Kidney tubule cell (primary cell): ENCODE measurements around the gene INTS1.
"Not testable (repeated sequence)": the region's sequence is repeated elsewhere in the genome, so short reads cannot be mapped to it uniquely, and the experiment has no call there.

Experiments used
- DNase-seq: peaks from one replicate; pipeline ENCODE4 v3.0.0-alpha.2; 2018; ENCODE audit warnings: low spot score

The INTS1 gene

GRCh38 chr7:1446620-1447032 lies 57.6 kb downstream of the INTS1 start:
- no peak for DNase-seq

GRCh38 chr7:1446026-1446425 lies 58.2 kb downstream of the INTS1 start:
- DNase-seq = not testable (repeated sequence)

DNA sequence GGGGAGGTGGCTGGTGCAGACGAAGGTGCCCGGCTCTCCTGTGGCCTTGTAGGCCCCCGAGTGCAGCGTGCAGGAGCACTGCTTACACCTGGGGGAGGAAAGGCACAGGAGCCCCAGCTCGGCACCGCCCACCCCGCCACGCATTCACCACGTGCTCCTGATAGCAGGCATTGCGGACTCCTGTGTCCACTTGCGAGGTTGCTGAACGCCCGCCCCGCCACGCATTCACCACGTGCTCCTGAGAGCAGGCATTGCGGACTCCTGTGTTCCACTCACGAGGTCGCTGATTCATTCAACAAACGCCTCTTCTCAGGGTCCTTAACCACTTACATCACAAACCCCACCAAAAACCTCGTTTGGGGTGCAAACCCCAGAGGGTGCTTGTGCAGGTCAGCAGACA lies 58.8 kb downstream of the INTS1 start:
- DNase-seq = no peak

GRCh38 chr7:1444925-1445322 lies 59.3 kb downstream of the INTS1 start:
- DNase-seq = no peak

DNA sequence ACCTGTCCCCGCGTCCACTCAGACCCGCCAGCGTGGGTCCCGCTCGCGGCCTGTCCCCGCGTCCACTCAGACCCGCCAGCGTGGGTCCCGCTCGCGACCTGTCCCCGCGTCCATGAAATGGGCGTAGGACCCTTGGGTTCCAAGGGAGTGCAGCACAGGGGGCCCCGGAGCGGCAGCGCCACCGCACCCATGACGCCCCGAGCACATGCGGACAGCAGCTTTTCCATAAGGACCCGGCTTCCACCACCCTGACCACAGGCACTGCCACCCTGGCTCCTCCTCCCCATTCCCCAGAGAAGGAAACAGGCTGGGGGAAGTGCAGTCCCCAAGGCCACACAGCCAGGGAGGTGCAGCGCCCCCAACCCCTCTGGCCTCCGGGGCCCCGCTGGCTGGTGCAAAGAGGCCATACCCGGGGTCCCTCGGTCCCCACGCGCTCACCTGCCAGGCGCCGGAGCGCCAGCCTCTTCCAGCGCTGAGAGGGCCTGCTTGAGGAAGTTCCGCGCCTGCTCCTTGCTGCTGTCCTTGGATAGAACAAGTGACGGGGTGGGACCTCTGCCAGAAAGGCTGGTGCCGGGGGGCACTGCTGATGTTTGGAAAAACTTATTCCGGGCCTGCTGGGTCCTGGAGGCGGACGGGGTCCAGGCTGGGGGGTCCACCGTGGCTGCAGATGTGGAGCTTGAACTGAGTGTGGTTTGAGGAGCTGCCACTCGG lies 59.8 kb downstream of the INTS1 start:
- DNase-seq = no peak

DNA sequence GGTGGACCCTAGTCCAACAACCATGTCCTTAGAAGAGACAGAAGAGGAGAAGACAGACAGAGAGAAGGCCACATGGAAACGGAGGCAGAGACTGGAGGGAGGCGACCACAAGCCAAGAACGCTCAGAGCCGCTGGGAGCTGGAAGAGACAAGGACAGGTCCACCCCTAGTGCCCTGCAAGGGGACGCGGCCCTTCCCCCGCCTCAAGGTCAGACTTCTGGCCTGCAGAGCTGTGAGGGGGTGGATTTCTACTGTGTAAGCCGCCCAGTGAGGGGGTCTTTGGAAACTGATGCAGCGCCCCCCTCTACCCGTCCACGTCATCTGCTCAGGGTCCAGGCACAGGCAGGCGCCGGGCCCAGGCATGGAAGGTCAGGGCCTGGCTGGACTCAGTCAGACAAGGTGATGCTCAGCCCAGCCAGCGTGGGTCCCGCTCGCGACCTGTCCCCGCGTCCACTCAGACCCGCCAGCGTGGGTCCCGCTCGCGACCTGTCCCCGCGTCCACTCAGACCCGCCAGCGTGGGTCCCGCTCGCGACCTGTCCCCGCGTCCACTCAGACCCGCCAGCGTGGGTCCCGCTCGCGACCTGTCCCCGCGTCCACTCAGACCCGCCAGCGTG lies 60.5 kb downstream of the INTS1 start:
- not testable (repeated sequence) for DNase-seq

DNA sequence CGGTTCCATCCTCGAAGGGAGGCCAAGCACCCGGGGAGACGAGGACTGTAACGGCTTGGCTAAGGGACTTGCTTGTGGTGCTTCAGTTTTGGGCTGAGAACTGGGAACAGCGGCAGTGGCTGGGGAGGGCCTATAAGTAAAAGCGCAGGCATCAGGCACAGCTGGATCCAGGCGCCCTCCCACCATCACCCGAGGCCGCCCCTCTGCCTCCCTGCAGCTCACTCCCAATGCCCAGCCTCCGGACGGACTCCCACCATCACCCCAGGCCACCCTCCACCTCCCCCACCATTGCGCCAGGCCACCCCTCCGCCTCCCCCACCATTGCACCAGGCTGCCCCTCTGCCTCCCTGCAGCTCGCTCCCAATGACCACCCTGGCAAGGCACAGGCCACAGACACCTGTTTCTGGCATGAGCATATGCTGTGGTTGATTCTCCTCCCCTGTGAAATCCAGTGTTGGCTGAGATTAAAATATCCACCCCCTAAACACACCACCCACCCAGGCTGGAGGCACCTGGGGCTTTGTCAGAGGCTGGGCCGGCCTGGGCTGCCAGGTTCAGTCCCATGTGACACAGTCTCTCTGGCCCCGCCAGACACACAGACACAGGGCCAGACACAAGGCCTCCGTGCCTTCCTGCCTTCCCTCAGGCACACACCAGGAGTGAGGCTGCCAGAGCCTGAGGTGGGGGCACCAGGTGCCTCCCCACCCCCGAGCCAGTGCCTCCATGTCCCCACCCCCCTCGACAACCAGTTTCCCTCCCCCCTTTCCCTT lies 61.6 kb downstream of the INTS1 start:
- no peak for DNase-seq

GRCh38 chr7:1441615-1442354 lies 62.4 kb downstream of the INTS1 start:
- no peak for DNase-seq

GRCh38 chr7:1440620-1441019 lies 63.6 kb downstream of the INTS1 start:
- no peak for DNase-seq

GRCh38 chr7:1439373-1440363 lies 64.5 kb downstream of the INTS1 start:
- no peak for DNase-seq

GRCh38 chr7:1438821-1439220 lies 65.4 kb downstream of the INTS1 start:
- no peak for DNase-seq

GRCh38 chr7:1438208-1438607 lies 66.0 kb downstream of the INTS1 start:
- no peak for DNase-seq

- DNase-seq = no peak
Measured at GRCh38 chr7:1437155-1437880, 66.9 kb downstream of the INTS1 start.

GRCh38 chr7:1436608-1437007 lies 67.6 kb downstream of the INTS1 start:
- no peak for DNase-seq

- no peak for DNase-seq
Measured at GRCh38 chr7:1434891-1435670, 69.1 kb downstream of the INTS1 start.

DNA sequence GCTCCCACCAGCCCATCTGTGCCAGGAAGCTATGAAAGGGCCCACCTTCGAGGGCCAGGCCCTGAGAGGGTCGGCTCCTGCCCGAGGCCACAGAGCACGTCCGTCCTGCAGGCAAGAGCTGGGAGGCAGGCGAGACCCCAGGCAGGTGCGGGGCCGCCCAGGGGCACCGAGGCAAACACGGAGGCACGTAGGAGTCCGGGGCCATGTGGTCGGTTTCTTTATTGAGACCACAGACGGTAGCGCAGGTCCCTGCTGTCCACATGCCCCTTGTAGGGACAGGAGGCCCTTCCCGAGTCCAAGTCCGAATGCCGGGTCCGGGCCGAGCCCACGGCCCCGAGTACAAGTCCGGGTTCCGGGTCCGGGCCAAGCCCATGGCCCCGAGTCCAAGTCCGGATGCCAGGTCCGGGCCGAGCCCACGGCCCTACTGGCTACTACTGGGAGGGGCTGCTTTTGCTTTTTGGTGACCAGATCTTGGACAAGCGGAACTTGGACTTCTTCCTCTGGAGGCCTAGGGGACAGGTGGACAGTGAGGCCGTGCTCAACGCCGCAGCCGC lies 69.9 kb downstream of the INTS1 start:
- DNase-seq = no peak

DNA sequence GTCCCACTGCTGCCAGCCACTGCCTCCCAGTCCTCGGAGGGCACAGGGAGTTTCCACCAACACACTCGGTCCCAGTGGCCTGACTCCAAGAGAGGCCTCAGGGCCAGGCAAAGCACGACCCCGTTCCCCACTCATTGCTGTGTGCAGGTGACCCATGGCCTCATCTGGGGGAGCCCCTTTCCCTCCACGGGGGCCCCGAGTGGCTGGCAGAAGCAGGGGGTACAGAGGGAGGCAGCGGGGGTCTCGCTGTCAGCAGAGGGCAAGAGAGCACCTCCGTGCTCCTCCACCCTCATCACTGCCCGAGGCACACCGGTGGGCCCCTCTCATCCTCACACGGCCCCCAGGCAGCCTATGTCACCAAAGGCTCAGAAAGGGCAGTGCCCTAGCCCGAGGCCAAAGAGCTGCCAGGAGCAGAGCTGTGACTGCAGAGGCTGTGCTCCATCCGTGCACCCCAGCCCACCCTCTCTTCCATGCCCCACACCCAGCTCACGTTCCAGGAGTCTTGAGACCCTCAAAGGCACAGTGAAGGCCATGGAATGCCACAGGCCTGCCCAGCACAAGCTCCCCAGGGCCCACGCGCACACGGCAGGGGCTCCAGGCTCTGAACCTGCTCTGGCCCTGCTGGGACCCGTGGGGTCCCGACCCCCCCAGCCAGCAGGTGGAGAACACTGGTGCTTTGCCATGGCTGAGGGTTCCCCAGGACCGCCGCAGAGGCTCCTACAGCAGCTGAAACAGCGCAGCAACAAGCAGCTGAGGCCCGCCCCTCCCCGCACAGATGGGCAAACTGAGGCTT lies 70.9 kb downstream of the INTS1 start:
- DNase-seq = no peak

GRCh38 chr7:1432411-1433082 lies 71.6 kb downstream of the INTS1 start:
- peak; percentile 49 for DNase-seq
